Measurements from ENCODE around the gene SMIM11.
A peak's percentile ranks its signal among the peaks of the same experiment; 100 is the strongest.
"Not testable (repeated sequence)": the region's sequence is repeated elsewhere in the genome, so short reads cannot be mapped to it uniquely, and the experiment has no call there.

The SMIM11 gene

GRCh38 chr21:34374940-34375618 lies at the start of gene SMIM11:
Gene SMIM11, plus strand, starts transcription at chr21:34375507. Its CDS starts 3,998 bp downstream, at chr21:34379505.
- not testable (repeated sequence) for H3K36me3 ChIP-seq (ENCODE audit: control insufficient read depth, low read length); H3K9me2 ChIP-seq (replicated peaks; ENCODE audit: control insufficient read depth, low read length); H4K20me1 ChIP-seq (ENCODE audit: control insufficient read depth, insufficient read depth, low read depth, low read length); H3K79me2 ChIP-seq (ENCODE audit: control insufficient read depth, low read length); H3K9me3 ChIP-seq (ENCODE audit: control insufficient read depth, insufficient read depth, low read length); H3K4me1 ChIP-seq (ENCODE audit: control insufficient read depth, low read length); H3K4me3 ChIP-seq (ENCODE audit: low read length); H3K27me3 ChIP-seq (ENCODE audit: control insufficient read depth, low read length); H3K4me2 ChIP-seq (ENCODE audit: low read length); H3F3A ChIP-seq (ENCODE audit: control insufficient read depth, insufficient read depth); H3K27ac ChIP-seq (ENCODE audit: low read depth, low read length)

GRCh38 chr21:34330055-34330454 lies 45.3 kb upstream of the SMIM11 start:
- H3F3A ChIP-seq (ENCODE audit: control insufficient read depth, insufficient read depth), result no peaks in the 10 kb centered on the region
- no peaks in the 10 kb centered on the region for H3K9me2 ChIP-seq (replicated peaks; ENCODE audit: control insufficient read depth, low read length)
- H3K9me3 ChIP-seq (ENCODE audit: control insufficient read depth, insufficient read depth, low read length), result no peaks in the 10 kb centered on the region
- H3K79me2 ChIP-seq (ENCODE audit: control insufficient read depth, low read length), result no peaks in the 10 kb centered on the region
- H3K36me3 ChIP-seq (ENCODE audit: control insufficient read depth, low read length), result no peaks in the 10 kb centered on the region
- no peak for TF ChIP-seq EZH2phosphoT487 (IDR thresholded peaks at IDR 0.05; ENCODE audit: borderline replicate concordance, low read length)
- peak; percentile 10 for TF ChIP-seq CTCF (IDR thresholded peaks at IDR 0.05; ENCODE audit: low read depth, low read length, poor library complexity, severe bottlenecking)
- no peak overlapping the region for H3K4me3 ChIP-seq (ENCODE audit: low read length)
- H3K4me2 ChIP-seq (ENCODE audit: low read length), result no peak overlapping the region
- no peaks in the 10 kb centered on the region for H4K20me1 ChIP-seq (ENCODE audit: control insufficient read depth, insufficient read depth, low read depth, low read length)
- no peak overlapping the region for H3K27ac ChIP-seq (ENCODE audit: low read depth, low read length)
- H3K27me3 ChIP-seq (ENCODE audit: control insufficient read depth, low read length), result no peaks in the 10 kb centered on the region
- H3K4me1 ChIP-seq (ENCODE audit: control insufficient read depth, low read length), result no peaks in the 10 kb centered on the region

- no peak overlapping the region for H3K4me3 ChIP-seq (ENCODE audit: low read length)
- no peak overlapping the region for H3K27ac ChIP-seq (ENCODE audit: low read depth, low read length)
- no peaks in the 10 kb centered on the region for H4K20me1 ChIP-seq (ENCODE audit: control insufficient read depth, insufficient read depth, low read depth, low read length)
- H3K79me2 ChIP-seq (ENCODE audit: control insufficient read depth, low read length), result no peaks in the 10 kb centered on the region
- H3K9me3 ChIP-seq (ENCODE audit: control insufficient read depth, insufficient read depth, low read length), result no peaks in the 10 kb centered on the region
- no peaks in the 10 kb centered on the region for H3F3A ChIP-seq (ENCODE audit: control insufficient read depth, insufficient read depth)
- no peaks in the 10 kb centered on the region for H3K27me3 ChIP-seq (ENCODE audit: control insufficient read depth, low read length)
- TF ChIP-seq EZH2phosphoT487 (IDR thresholded peaks at IDR 0.05; ENCODE audit: borderline replicate concordance, low read length), result no peak
- no peak for TF ChIP-seq CTCF (IDR thresholded peaks at IDR 0.05; ENCODE audit: low read depth, low read length, poor library complexity, severe bottlenecking)
- no peaks in the 10 kb centered on the region for H3K4me1 ChIP-seq (ENCODE audit: control insufficient read depth, low read length)
- no peaks in the 10 kb centered on the region for H3K9me2 ChIP-seq (replicated peaks; ENCODE audit: control insufficient read depth, low read length)
- H3K4me2 ChIP-seq (ENCODE audit: low read length), result no peak overlapping the region
- no peaks in the 10 kb centered on the region for H3K36me3 ChIP-seq (ENCODE audit: control insufficient read depth, low read length)
Observed at GRCh38 chr21:34331726-34332125, 43.6 kb upstream of the SMIM11 start.

- no peak overlapping the region for H3K4me2 ChIP-seq (ENCODE audit: low read length)
- no peak overlapping the region for H3K4me3 ChIP-seq (ENCODE audit: low read length)
- H3K27ac ChIP-seq (ENCODE audit: low read depth, low read length), result no peak overlapping the region
- H3K9me3 ChIP-seq (ENCODE audit: control insufficient read depth, insufficient read depth, low read length), result no peaks in the 10 kb centered on the region
- H3K79me2 ChIP-seq (ENCODE audit: control insufficient read depth, low read length), result no peaks in the 10 kb centered on the region
- H4K20me1 ChIP-seq (ENCODE audit: control insufficient read depth, insufficient read depth, low read depth, low read length), result no peaks in the 10 kb centered on the region
- H3K4me1 ChIP-seq (ENCODE audit: control insufficient read depth, low read length), result no peaks in the 10 kb centered on the region
- H3F3A ChIP-seq (ENCODE audit: control insufficient read depth, insufficient read depth), result no peaks in the 10 kb centered on the region
- H3K9me2 ChIP-seq (replicated peaks; ENCODE audit: control insufficient read depth, low read length), result no peaks in the 10 kb centered on the region
- no peaks in the 10 kb centered on the region for H3K27me3 ChIP-seq (ENCODE audit: control insufficient read depth, low read length)
- TF ChIP-seq CTCF (IDR thresholded peaks at IDR 0.05; ENCODE audit: low read depth, low read length, poor library complexity, severe bottlenecking) (no peak), EZH2phosphoT487 (IDR thresholded peaks at IDR 0.05; ENCODE audit: borderline replicate concordance, low read length) (no peak)
- H3K36me3 ChIP-seq (ENCODE audit: control insufficient read depth, low read length), result no peaks in the 10 kb centered on the region
Observed at GRCh38 chr21:34332347-34332746, 43.0 kb upstream of the SMIM11 start.

All from DOHH2 (cell line).